K562 (cell line): ENCODE data around the gene METRN. TPM values are rescaled to one million over a fixed set of nuclear protein-coding genes. Genes with fewer than 3 reads are reported as not detected.

Experiments
- CBX1 ChIP-seq: sonication (generic); IDR thresholded peaks from 2 replicates; pipeline ENCODE4 v1.6.1; 2016; ENCODE audit warnings: antibody characterized with exemption, low read depth, mild to moderate bottlenecking
- PML ChIP-seq: IDR thresholded peaks from 2 replicates; pipeline ENCODE4 v1.6.1; 2012; ENCODE audit warnings: low read length, inconsistent platforms
- POLR3G ChIP-seq: IDR thresholded peaks from 2 replicates; pipeline ENCODE4 v1.6.1; 2011; ENCODE audit not compliant: insufficient read length, insufficient replicate concordance; ENCODE audit errors: extremely low read depth
- PYGO2 ChIP-seq: fragments of 450-650 bp; IDR thresholded peaks from 2 replicates; pipeline ENCODE4 v1.6.1; 2016; ENCODE audit warnings: mild to moderate bottlenecking, missing genetic modification characterization, moderate library complexity, missing compliant biosample characterization
- ZNF707 ChIP-seq: fragments of 250-450 bp; sonication (Bioruptor Pico); conservative IDR thresholded peaks from 2 replicates; pipeline ENCODE4 v1.8.0; 2022; ENCODE audit warnings: inconsistent platforms, mild to moderate bottlenecking, moderate library complexity
- polyA plus RNA-seq, 8 experiments: library from polyadenylated mRNA; depleted of rRNA in 4 of 8; stranded (reverse) in 5 of 8; unstranded in 3 of 8; fragments of >200 nt; fragmentation: Nextera tagmentation in 2 of 8; fragmentation: Illumina TruSeq in 1 of 8; extraction: Ambion mirVana in 2 of 8; extraction: Trizol in 1 of 8; gene quantifications; 2 replicates each; pipeline versions ENCODE4 v1.2.1 to v1.2.3, GENCODE V29; 2011 to 2014; ENCODE audit warnings: inconsistent platforms in 1 of 8, missing spikeins in 1 of 8
- total RNA-seq, 7 experiments: library from RNA; depleted of rRNA in 6 of 7; stranded (reverse); fragments of >200 nt in 6 of 7; fragmentation: Illumina TruSeq in 2 of 7; extraction: Trizol in 2 of 7; gene quantifications; 2 replicates each; pipeline versions ENCODE4 v1.2.1 to v1.2.3, GENCODE V29; 2011 to 2021; ENCODE audit warnings: low replicate concordance in 1 of 7
- TF ChIP-seq, protein P1 (sequence below): fragments of 200-800 bp; sonication (Bioruptor generic); IDR thresholded peaks from 2 replicates; pipeline ENCODE4 v1.6.1; 2016; ENCODE audit warnings: missing genetic modification characterization, missing compliant biosample characterization
- TF ChIP-seq, protein P2 (sequence below): fragments of 250-450 bp; sonication (Bioruptor Pico); IDR thresholded peaks from 2 replicates; pipeline ENCODE4 v1.8.0; 2021; ENCODE audit warnings: borderline replicate concordance, mild to moderate bottlenecking, moderate library complexity; ENCODE audit not compliant: poor library complexity, severe bottlenecking
- TF ChIP-seq, protein P3 (sequence below): sonication (generic); formaldehyde crosslinking; IDR thresholded peaks from 2 replicates; pipeline ENCODE4 v1.8.1; 2023; ENCODE audit warnings: mild to moderate bottlenecking, missing genetic modification reagents, moderate library complexity
- TF ChIP-seq, protein P4 (sequence below), 2 experiments: fragments of 450-650 bp; formaldehyde crosslinking in 1 of 2; IDR thresholded peaks; 2 replicates each; pipeline versions ENCODE4 v1.4.0 to v1.6.1; 2014 to 2020; ENCODE audit warnings: mild to moderate bottlenecking in 2 of 2, borderline replicate concordance in 1 of 2, low read depth in 1 of 2

The METRN gene
- total and polyA plus RNA-seq, 9 of the 15 experiments (the other 6 are each of a cell fraction or from before 2014, with no cell fraction given): 0.20 to 89.8 (median 15.4) TPM

DNA sequence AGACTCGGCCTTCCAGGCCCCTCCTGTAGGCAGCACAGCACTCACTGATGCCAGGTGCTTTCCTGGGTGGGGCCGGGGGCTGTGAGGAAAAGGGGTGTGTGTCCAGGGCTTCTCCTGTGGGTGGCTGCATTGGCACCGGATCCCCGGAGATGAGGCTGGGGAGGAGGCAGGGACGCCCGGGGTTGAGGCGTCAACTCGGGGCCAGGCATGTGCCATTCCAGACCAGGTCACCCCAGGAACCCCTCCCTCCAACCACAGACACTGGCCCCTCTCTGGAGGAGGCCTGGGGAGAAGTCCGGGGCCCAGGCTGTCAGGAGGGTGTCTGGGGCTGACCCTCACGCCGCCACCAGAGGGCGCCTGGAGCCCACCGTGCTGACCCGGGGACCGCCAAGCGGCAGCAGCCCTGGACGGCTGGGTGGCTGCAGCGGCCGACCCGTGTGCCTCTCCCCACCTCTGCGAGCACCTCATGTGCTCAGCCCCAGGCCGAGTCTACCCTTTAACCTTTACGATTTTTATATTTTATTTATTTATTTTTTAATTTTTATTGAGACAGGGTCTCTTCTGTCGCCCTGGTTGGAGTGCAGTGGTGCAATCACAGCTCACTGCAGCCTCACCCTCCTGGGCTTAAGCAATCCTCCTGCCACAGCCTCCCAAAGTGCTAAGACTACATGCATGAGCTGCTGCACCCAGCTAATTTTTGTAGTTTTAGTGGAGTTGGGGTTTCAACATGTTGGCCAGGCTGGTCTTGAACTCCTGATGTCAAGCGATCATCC lies 3.2 kb upstream of the METRN start (continued):
- TF ChIP-seq, protein P1, sequence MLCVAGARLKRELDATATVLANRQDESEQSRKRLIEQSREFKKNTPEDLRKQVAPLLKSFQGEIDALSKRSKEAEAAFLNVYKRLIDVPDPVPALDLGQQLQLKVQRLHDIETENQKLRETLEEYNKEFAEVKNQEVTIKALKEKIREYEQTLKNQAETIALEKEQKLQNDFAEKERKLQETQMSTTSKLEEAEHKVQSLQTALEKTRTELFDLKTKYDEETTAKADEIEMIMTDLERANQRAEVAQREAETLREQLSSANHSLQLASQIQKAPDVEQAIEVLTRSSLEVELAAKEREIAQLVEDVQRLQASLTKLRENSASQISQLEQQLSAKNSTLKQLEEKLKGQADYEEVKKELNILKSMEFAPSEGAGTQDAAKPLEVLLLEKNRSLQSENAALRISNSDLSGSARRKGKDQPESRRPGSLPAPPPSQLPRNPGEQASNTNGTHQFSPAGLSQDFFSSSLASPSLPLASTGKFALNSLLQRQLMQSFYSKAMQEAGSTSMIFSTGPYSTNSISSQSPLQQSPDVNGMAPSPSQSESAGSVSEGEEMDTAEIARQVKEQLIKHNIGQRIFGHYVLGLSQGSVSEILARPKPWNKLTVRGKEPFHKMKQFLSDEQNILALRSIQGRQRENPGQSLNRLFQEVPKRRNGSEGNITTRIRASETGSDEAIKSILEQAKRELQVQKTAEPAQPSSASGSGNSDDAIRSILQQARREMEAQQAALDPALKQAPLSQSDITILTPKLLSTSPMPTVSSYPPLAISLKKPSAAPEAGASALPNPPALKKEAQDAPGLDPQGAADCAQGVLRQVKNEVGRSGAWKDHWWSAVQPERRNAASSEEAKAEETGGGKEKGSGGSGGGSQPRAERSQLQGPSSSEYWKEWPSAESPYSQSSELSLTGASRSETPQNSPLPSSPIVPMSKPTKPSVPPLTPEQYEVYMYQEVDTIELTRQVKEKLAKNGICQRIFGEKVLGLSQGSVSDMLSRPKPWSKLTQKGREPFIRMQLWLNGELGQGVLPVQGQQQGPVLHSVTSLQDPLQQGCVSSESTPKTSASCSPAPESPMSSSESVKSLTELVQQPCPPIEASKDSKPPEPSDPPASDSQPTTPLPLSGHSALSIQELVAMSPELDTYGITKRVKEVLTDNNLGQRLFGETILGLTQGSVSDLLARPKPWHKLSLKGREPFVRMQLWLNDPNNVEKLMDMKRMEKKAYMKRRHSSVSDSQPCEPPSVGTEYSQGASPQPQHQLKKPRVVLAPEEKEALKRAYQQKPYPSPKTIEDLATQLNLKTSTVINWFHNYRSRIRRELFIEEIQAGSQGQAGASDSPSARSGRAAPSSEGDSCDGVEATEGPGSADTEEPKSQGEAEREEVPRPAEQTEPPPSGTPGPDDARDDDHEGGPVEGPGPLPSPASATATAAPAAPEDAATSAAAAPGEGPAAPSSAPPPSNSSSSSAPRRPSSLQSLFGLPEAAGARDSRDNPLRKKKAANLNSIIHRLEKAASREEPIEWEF (CRISPR knock-in tag): no peak
- TF ChIP-seq CBX1 (no peak), ZNF707 (CRISPR knock-in tag) (no peak), POLR3G (no peak), PML (no peak), PYGO2 (tag) (no peak)
- TF ChIP-seq, protein P2, sequence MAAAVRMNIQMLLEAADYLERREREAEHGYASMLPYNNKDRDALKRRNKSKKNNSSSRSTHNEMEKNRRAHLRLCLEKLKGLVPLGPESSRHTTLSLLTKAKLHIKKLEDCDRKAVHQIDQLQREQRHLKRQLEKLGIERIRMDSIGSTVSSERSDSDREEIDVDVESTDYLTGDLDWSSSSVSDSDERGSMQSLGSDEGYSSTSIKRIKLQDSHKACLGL: no peak
- TF ChIP-seq, protein P3, sequence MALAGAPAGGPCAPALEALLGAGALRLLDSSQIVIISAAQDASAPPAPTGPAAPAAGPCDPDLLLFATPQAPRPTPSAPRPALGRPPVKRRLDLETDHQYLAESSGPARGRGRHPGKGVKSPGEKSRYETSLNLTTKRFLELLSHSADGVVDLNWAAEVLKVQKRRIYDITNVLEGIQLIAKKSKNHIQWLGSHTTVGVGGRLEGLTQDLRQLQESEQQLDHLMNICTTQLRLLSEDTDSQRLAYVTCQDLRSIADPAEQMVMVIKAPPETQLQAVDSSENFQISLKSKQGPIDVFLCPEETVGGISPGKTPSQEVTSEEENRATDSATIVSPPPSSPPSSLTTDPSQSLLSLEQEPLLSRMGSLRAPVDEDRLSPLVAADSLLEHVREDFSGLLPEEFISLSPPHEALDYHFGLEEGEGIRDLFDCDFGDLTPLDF: no peak
- TF ChIP-seq, protein P4, sequence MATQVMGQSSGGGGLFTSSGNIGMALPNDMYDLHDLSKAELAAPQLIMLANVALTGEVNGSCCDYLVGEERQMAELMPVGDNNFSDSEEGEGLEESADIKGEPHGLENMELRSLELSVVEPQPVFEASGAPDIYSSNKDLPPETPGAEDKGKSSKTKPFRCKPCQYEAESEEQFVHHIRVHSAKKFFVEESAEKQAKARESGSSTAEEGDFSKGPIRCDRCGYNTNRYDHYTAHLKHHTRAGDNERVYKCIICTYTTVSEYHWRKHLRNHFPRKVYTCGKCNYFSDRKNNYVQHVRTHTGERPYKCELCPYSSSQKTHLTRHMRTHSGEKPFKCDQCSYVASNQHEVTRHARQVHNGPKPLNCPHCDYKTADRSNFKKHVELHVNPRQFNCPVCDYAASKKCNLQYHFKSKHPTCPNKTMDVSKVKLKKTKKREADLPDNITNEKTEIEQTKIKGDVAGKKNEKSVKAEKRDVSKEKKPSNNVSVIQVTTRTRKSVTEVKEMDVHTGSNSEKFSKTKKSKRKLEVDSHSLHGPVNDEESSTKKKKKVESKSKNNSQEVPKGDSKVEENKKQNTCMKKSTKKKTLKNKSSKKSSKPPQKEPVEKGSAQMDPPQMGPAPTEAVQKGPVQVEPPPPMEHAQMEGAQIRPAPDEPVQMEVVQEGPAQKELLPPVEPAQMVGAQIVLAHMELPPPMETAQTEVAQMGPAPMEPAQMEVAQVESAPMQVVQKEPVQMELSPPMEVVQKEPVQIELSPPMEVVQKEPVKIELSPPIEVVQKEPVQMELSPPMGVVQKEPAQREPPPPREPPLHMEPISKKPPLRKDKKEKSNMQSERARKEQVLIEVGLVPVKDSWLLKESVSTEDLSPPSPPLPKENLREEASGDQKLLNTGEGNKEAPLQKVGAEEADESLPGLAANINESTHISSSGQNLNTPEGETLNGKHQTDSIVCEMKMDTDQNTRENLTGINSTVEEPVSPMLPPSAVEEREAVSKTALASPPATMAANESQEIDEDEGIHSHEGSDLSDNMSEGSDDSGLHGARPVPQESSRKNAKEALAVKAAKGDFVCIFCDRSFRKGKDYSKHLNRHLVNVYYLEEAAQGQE (IDR thresholded peaks at IDR 0.05; ENCODE audit: borderline replicate concordance): peak; percentile 83
- TF ChIP-seq, protein P4 (CRISPR knock-in tag; IDR thresholded peaks at IDR 0.05; ENCODE audit: low read depth): no peak
